ENCODE data around the gene NRSN2.
"Not testable (repeated sequence)": the region's sequence is repeated elsewhere in the genome, so short reads cannot be mapped to it uniquely, and the experiment has no call there.

The NRSN2 gene

GRCh38 chr20:354298-354977 is 7.5 kb downstream of the NRSN2 start:
- peak; percentile 71 for DNase-seq

GRCh38 chr20:356154-356553 is 9.2 kb downstream of the NRSN2 start:
- DNase-seq, result not testable (repeated sequence)

GRCh38 chr20:356745-357144 is 9.8 kb downstream of the NRSN2 start:
- DNase-seq, result no peak

- no peak for DNase-seq
Observed at GRCh38 chr20:358891-359555, 12.1 kb downstream of the NRSN2 start.

GRCh38 chr20:361561-361960 is 14.7 kb downstream of the NRSN2 start:
- no peak for DNase-seq

GRCh38 chr20:362271-363254 is 15.7 kb downstream of the NRSN2 start:
- peak; percentile 28 for DNase-seq

GRCh38 chr20:363319-364078 is 16.6 kb downstream of the NRSN2 start:
- no peak for DNase-seq

- no peak for DNase-seq
Observed at GRCh38 chr20:364905-365794, 18.2 kb downstream of the NRSN2 start.

GRCh38 chr20:366041-366718 is 19.3 kb downstream of the NRSN2 start:
- no peak for DNase-seq

- no peak for DNase-seq
Observed at GRCh38 chr20:366719-367485, 20.0 kb downstream of the NRSN2 start.

- no peak for DNase-seq
Observed at GRCh38 chr20:367486-367887, 20.6 kb downstream of the NRSN2 start.

- no peak for DNase-seq
Observed at GRCh38 chr20:368915-369314, 22.0 kb downstream of the NRSN2 start.

- DNase-seq, result no peak
Observed at GRCh38 chr20:370151-370600, 23.3 kb downstream of the NRSN2 start.

- DNase-seq, result no peak
Observed at GRCh38 chr20:370977-371754, 24.3 kb downstream of the NRSN2 start.

- no peak for DNase-seq
Observed at GRCh38 chr20:371755-372542, 25.0 kb downstream of the NRSN2 start.

GRCh38 chr20:372543-373082 is 25.7 kb downstream of the NRSN2 start:
- not testable (repeated sequence) for DNase-seq

GRCh38 chr20:373171-373890 is 26.4 kb downstream of the NRSN2 start:
- no peak for DNase-seq

All from stimulated activated CD4-positive, alpha-beta T cell treated with anti-CD3 and anti-CD28 coated beads, Interleukin-4, amount 100 ng/mL, for 1 hour (primary cell).